SK-N-SH (cell line): ENCODE data around the gene C11orf91.

ENCODE experiments used
- POLR2AphosphoS5 ChIP-seq: IDR thresholded peaks from 2 replicates; pipeline ENCODE4 v1.6.1; 2012; ENCODE audit warnings: low read depth, low read length
- RXRA ChIP-seq: IDR thresholded peaks from 2 replicates; pipeline ENCODE4 v1.4.0; 2012; ENCODE audit warnings: low read depth, mild to moderate bottlenecking, borderline replicate concordance

DNA sequence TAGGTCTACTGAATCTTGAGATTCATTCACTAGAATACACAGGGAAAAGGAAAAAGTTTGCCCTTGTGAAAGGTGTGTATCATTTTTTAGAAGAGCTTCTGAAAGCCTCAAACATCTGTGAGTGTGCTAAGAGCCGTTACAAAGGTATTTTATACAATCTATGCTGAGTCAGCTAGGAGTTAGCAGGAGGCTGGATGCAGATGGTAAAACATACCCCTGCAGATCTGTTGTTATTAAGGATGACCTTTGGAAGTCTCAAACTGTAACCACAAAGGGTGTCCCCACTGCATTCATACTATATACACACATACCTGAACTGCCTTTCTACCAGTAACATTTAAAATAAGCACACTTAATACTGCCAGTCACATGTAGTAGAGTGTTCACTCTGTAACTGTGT, 8.4 kb upstream of the C11orf91 start:
- TF ChIP-seq POLR2AphosphoS5: no peak
- TF ChIP-seq RXRA: no peak
